Spinal cord (tissue), 10 donors: ENCODE measurements around the gene CAMKV. TPM values are rescaled to one million over a fixed set of nuclear protein-coding genes. Genes with fewer than 3 reads are reported as not detected.

ENCODE experiments used
- DNase-seq, 6 donors: peaks; one replicate each; pipeline versions ENCODE4 v3.0.0 to v3.0.0-alpha.2; 2013 to 2015; ENCODE audit warnings: low spot score in 6 of 6, low read depth in 4 of 6
- H3K27ac ChIP-seq: one replicate; pipeline ENCODE4 v1.5.1; 2013; ENCODE audit warnings: low read depth, low read length, control low read depth
- H3K27me3 ChIP-seq: one replicate; pipeline ENCODE4 v1.6.1; 2013; ENCODE audit warnings: low read length; ENCODE audit not compliant: control insufficient read depth, insufficient read depth
- H3K36me3 ChIP-seq: one replicate; pipeline ENCODE4 v1.6.1; 2013; ENCODE audit warnings: low read length; ENCODE audit not compliant: control insufficient read depth, insufficient read depth
- H3K4me1 ChIP-seq: one replicate; pipeline ENCODE4 v1.6.1; 2013; ENCODE audit warnings: low read length; ENCODE audit not compliant: control insufficient read depth, insufficient read depth
- H3K4me3 ChIP-seq: one replicate; pipeline ENCODE4 v1.5.1; 2013; ENCODE audit warnings: low read depth, low read length, control low read depth
- H3K9me3 ChIP-seq: one replicate; pipeline ENCODE4 v1.6.1; 2013; ENCODE audit warnings: low read length; ENCODE audit not compliant: control insufficient read depth, insufficient read depth
- WGBS: methylation state at CpG from one replicate; pipeline ENCODE4 v1.1.5; 2013; ENCODE audit warnings: missing lambda C conversion rate; ENCODE audit not compliant: insufficient coverage; 5-methylcytosine and 5-hydroxymethylcytosine counted together
- polyA plus RNA-seq, 2 donors: library from polyadenylated mRNA; unstranded; fragments of 120-200 nt; gene quantifications; one replicate each; pipeline ENCODE4 v1.2.1, GENCODE V29; 2013; ENCODE audit not compliant: insufficient read length in 2 of 2
- total RNA-seq, 2 donors: library from RNA; depleted of rRNA in 1 of 2; stranded (reverse); fragments of 120-200 nt in 1 of 2; fragments of >200 nt in 1 of 2; gene quantifications; one replicate each; pipeline versions ENCODE4 v1.2.3 to v1.2.4, GENCODE V29; 2013 to 2014
- donor health status: healthy.

Gene CAMKV
- total and polyA plus RNA-seq, 4 donors: 17.1 to 115 (median 74.1) TPM

DNA sequence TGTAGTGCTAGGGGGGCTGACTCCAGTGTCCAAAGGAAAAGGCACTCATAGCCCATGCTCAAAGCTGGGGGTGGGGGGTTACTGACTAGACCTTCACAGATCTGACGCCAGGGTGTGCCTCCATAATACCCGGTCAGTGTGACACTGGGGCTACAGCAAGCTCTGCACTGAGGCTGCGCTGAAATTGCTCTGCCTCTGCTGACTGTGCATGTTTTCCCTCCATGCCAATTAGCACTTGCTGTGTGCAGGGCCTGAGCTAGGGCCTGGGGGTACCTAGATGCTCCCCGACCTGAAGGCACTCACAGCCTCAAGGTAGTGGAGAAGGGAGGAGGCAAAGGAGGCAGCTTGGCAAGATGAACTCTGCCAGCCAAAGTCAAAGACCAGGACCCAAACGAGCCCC lies 5.2 kb downstream of the CAMKV start:
- peak in 1 of 6 donors; percentile 43 for DNase-seq
- H3K36me3 ChIP-seq: peaks cover 25% of the 10 kb centered on the region
- peaks cover 49% of the 10 kb centered on the region for H3K4me1 ChIP-seq
- peaks cover 6% of the 10 kb centered on the region for H3K27me3 ChIP-seq
- no peak overlapping the region for H3K27ac ChIP-seq
- WGBS: 65% methylated on average over 5 of the region's 5 CpGs
- no peaks in the 10 kb centered on the region for H3K9me3 ChIP-seq
- H3K4me3 ChIP-seq: no peak overlapping the region

DNA sequence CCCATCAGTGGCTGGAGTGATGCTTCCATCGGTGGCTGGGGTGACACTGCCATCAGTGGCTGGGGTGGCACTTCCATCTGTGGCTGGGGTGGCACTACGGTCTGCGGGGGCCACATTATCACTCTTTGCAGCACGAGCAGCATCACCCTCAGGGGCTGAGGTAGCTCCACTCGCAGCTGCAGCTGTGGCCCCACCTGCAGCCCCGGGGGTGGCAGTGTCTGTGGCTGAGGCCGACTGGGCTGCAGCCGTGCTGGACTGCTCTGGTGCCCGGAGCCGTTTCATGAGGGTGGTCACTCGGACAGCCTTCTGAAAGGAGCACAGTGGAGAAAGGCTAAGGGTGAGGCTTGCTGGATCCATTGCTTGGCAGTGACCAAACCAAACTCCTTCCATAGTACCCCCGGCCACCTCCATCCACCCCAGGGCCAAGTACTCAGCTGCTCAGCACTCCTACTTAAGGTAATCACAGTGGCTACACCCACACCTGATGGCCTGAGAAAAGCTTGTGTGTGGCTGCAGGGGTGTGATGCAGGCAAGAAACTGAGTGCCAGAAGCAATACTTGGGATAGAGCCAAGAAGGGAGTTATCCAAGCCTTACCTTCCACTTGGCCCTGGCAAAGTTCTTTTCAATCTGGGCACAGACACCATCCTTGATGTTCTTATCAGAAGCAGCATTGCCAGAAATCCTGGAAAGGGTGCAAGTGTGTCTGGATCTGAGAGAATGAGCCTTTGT lies 10.0 kb downstream of the CAMKV start:
- DNase-seq: no peak
- Histone ChIP-seq H3K27me3 (no peaks in the 10 kb centered on the region), H3K9me3 (no peaks in the 10 kb centered on the region), H3K4me3 (no peak overlapping the region), H3K36me3 (peaks cover 41% of the 10 kb centered on the region), H3K27ac (no peak overlapping the region), H3K4me1 (peaks cover 27% of the 10 kb centered on the region)
- whole genome bisulfite sequencing: 90% methylated on average over 11 of the region's 12 CpGs

- no peaks in the 10 kb centered on the region for H3K9me3 ChIP-seq
- H3K4me3 ChIP-seq: peak within 1 kb of the TSS; percentile 83
- 1% methylated on average over 51 of the region's 52 CpGs for WGBS
- H3K4me1 ChIP-seq: peaks cover 20% of the 10 kb centered on the region
- H3K36me3 ChIP-seq: peaks cover 33% of the 10 kb centered on the region
- peak; percentile 89 to 99 (median 94) for DNase-seq
- no peaks in the 10 kb centered on the region for H3K27me3 ChIP-seq
- peak within 1 kb of the TSS; percentile 91 for H3K27ac ChIP-seq
Measured at GRCh38 chr3:49856181-49857005, 13.3 kb downstream of the CAMKV start, which contains the start of gene TRAIP. TSS of gene TRAIP (minus strand) at chr3:49856564. CDS start at chr3:49856453, 111 bp downstream.

DNA sequence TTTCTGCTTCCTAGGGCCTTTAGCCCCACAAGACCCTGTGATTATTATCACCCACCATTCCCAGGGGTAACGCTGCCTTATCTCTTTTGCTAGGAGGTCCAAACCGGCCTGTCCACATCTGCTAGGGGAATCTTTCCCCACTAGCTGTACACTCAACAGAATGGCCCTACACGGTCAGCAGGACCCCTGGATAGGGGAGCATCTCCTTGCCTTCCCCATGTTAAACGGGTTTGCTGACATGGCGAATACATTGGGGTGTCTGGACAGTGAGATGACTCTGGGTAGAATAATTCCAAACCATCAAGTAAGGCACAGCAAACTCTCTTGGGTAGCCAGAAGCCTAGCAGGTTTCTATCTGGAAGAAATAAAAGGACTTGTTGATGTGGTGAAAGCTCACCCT lies 14.0 kb downstream of the CAMKV start:
- no peak for DNase-seq
- 72% methylated on average over 2 of the region's 5 CpGs for WGBS
- Histone ChIP-seq H3K4me3 (peak overlapping the region; percentile 83), H3K36me3 (peaks cover 26% of the 10 kb centered on the region), H3K27ac (no peak overlapping the region), H3K27me3 (no peaks in the 10 kb centered on the region), H3K4me1 (peaks cover 20% of the 10 kb centered on the region), H3K9me3 (no peaks in the 10 kb centered on the region)

- Histone ChIP-seq H3K4me1 (peaks cover 15% of the 10 kb centered on the region), H3K27me3 (no peaks in the 10 kb centered on the region), H3K27ac (no peak overlapping the region), H3K36me3 (peaks cover 3% of the 10 kb centered on the region), H3K4me3 (no peak overlapping the region), H3K9me3 (no peaks in the 10 kb centered on the region)
- WGBS: 68% methylated on average over 2 of the region's 3 CpGs
- no peak for DNase-seq
Measured at GRCh38 chr3:49845694-49846093, 24.0 kb downstream of the CAMKV start.

GRCh38 chr3:49844464-49845183 lies 25.1 kb downstream of the CAMKV start:
- DNase-seq: no peak
- Histone ChIP-seq H3K9me3 (no peaks in the 10 kb centered on the region), H3K27me3 (no peaks in the 10 kb centered on the region), H3K4me1 (peaks cover 19% of the 10 kb centered on the region), H3K36me3 (peaks cover 3% of the 10 kb centered on the region), H3K4me3 (no peak overlapping the region), H3K27ac (no peak overlapping the region)
- WGBS: 88% methylated on average over 5 of the region's 5 CpGs

GRCh38 chr3:49842843-49843517 lies 26.7 kb downstream of the CAMKV start:
- H3K27me3 ChIP-seq: no peaks in the 10 kb centered on the region
- H3K4me3 ChIP-seq: no peak overlapping the region
- WGBS: 78% methylated on average over 2 of the region's 3 CpGs
- peaks cover 3% of the 10 kb centered on the region for H3K36me3 ChIP-seq
- no peak overlapping the region for H3K27ac ChIP-seq
- H3K4me1 ChIP-seq: peaks cover 25% of the 10 kb centered on the region
- H3K9me3 ChIP-seq: no peaks in the 10 kb centered on the region
- no peak for DNase-seq

DNA sequence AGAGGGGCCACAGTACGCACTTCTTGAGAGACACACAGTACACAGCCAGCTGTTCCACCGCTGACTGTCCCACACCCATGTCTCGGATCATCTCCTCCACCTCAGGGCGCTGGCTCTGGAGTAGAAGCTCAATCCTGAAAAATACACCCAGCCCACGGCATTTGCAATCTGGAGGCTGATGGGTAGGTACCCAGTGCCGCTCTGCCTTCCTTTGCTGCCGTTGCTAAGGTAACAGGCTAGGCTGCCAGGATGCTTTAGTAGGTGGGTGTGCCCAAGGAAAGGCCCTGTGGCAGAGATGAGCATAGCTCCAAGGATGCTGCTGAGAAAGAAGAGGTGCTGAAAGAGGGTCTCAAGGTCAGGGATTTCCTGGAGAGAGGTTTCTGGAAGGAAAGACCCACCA lies 27.9 kb downstream of the CAMKV start:
- 75% methylated on average over 7 of the region's 7 CpGs for WGBS
- H3K4me1 ChIP-seq: peaks cover 25% of the 10 kb centered on the region
- peak in 3 of 6 donors; percentile 19 to 77 (median 48) for DNase-seq
- H3K36me3 ChIP-seq: peaks cover 3% of the 10 kb centered on the region
- H3K27ac ChIP-seq: no peak overlapping the region
- no peak overlapping the region for H3K4me3 ChIP-seq
- H3K27me3 ChIP-seq: no peaks in the 10 kb centered on the region
- no peaks in the 10 kb centered on the region for H3K9me3 ChIP-seq

DNA sequence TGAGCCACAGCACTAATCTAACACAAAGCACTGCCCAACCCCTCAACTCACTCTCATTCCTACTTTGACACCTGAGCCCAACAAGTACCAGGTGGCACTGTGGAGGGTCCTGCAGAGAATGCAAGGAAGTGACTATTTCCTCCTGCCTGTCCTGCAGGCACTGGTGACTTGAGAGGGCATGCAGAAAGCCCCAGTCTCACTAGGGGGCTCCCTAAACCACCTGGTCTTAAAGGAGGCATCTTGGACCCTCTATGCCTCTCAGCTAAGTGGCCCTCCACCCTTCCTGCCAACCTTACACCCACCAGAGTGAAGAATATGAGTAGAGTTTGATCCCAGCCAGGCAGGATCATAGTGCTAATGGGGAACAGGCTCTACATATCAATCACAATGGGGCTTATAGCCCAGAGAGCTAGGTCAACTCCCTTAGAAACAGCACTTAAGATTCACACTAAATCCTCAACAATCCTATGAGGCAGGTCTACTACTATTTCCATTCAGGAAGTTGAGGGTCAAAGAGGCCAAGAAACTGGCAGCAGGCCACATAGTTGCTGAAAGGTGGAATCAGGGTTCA lies 28.5 kb downstream of the CAMKV start:
- no peaks in the 10 kb centered on the region for H3K9me3 ChIP-seq
- H3K4me3 ChIP-seq: no peak overlapping the region
- H3K4me1 ChIP-seq: peaks cover 25% of the 10 kb centered on the region
- DNase-seq: peak in 2 of 6 donors; percentile 39 to 54
- H3K27me3 ChIP-seq: no peaks in the 10 kb centered on the region
- H3K36me3 ChIP-seq: peaks cover 3% of the 10 kb centered on the region
- H3K27ac ChIP-seq: no peak overlapping the region
